Measurements from ENCODE around the gene PAX2.

PAX2 gene

DNA sequence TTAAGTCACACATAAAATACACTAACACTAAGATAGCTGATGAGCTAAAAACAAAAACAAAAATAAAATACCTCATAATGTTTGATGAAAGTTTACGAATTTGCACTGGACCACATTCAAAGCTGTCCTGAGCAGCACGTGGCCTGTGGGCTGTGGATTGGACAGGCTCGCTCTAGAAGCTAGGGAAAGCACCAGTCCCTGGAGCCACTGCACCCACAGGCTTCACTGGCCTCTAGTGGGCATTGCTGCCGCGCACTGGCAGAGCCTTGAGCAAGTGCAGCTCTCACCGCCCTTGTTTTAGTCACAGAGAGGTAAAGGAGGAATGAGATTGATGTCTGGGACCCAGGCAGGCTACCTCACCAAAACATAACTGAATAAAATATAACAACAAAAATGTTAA, 67.6 kb downstream of the PAX2 start (continued):
- no peak for TF ChIP-seq TOX (CRISPR knock-in tag; IDR thresholded peaks at IDR 0.05; ENCODE audit: borderline replicate concordance)
- TF ChIP-seq, protein P1, sequence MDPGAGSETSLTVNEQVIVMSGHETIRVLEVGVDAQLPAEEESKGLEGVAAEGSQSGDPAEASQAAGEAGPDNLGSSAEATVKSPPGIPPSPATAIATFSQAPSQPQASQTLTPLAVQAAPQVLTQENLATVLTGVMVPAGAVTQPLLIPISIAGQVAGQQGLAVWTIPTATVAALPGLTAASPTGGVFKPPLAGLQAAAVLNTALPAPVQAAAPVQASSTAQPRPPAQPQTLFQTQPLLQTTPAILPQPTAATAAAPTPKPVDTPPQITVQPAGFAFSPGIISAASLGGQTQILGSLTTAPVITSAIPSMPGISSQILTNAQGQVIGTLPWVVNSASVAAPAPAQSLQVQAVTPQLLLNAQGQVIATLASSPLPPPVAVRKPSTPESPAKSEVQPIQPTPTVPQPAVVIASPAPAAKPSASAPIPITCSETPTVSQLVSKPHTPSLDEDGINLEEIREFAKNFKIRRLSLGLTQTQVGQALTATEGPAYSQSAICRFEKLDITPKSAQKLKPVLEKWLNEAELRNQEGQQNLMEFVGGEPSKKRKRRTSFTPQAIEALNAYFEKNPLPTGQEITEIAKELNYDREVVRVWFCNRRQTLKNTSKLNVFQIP (CRISPR knock-in tag; IDR thresholded peaks at IDR 0.05; ENCODE audit: borderline replicate concordance, low read depth) = no peak
- TF ChIP-seq SNAI2 (CRISPR knock-in tag; IDR thresholded peaks at IDR 0.05) = no peak

DNA sequence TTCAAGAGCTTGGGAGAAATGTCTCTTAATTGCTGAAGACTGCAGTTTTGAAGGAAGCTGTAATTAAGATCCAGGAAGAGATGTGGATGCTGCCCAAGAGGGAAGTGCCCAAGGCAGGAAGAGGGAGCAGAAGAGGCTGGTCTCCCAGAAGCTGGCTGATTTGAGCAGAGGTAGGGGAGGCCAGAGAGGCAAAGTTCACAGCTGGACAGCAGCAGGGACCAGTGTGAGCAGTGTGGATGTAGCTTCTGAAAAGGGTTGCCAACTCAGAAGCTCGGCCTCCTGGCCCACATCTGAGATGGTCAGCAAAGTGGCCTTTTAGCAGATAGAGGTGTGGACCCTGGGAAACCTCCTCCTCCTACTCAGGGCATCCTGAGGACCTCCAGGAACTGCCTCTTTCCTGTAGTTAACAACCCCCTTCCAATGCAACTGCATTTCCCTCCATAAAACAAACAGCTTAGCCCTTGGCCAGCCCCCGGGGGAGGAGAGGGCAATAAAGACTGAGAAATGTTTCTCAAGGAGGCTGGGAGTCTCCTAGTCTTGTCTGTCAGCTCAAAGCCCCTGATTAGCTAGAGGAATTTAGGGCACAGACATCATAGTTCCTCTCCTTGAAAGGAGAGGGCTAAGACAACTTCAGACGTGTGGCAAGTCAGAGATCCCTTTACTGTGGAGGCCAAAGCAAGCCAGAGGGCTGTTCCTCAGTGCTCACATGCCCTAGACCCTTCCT, 69.5 kb downstream of the PAX2 start:
- ATAC-seq = no peak
- TF ChIP-seq PATZ1 (CRISPR knock-in tag; IDR thresholded peaks at IDR 0.05; ENCODE audit: borderline replicate concordance) (no peak), OSR1 (CRISPR knock-in tag; IDR thresholded peaks at IDR 0.05) (no peak)
- TF ChIP-seq, protein P1 (CRISPR knock-in tag; IDR thresholded peaks at IDR 0.05; ENCODE audit: borderline replicate concordance, low read depth) = no peak
- TF ChIP-seq, protein P2, sequence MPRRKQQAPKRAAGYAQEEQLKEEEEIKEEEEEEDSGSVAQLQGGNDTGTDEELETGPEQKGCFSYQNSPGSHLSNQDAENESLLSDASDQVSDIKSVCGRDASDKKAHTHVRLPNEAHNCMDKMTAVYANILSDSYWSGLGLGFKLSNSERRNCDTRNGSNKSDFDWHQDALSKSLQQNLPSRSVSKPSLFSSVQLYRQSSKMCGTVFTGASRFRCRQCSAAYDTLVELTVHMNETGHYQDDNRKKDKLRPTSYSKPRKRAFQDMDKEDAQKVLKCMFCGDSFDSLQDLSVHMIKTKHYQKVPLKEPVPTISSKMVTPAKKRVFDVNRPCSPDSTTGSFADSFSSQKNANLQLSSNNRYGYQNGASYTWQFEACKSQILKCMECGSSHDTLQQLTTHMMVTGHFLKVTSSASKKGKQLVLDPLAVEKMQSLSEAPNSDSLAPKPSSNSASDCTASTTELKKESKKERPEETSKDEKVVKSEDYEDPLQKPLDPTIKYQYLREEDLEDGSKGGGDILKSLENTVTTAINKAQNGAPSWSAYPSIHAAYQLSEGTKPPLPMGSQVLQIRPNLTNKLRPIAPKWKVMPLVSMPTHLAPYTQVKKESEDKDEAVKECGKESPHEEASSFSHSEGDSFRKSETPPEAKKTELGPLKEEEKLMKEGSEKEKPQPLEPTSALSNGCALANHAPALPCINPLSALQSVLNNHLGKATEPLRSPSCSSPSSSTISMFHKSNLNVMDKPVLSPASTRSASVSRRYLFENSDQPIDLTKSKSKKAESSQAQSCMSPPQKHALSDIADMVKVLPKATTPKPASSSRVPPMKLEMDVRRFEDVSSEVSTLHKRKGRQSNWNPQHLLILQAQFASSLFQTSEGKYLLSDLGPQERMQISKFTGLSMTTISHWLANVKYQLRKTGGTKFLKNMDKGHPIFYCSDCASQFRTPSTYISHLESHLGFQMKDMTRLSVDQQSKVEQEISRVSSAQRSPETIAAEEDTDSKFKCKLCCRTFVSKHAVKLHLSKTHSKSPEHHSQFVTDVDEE (CRISPR knock-in tag; IDR thresholded peaks at IDR 0.05) = no peak

DNA sequence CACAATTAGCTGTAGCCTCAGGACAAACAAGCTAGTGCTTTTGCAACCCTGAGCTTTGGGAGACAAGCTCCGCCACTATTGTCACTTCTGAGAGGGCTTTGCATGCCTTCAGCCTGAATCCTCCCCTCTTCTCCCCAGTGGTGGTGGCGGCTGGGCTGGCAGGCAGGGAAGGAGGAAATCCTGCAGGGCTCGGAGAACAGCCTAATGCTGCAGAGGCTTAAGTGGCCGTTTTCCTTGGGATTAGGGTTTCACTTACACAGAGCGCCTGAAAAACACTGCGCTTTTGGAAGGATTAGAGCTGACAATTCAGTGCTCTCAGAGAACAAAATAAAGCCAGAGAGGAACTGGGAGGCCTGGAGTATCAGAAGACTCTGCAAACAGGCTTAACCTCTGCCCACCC, 71.3 kb downstream of the PAX2 start:
- no peak for ATAC-seq
- no peak for TF ChIP-seq ARNTL (CRISPR knock-in tag; IDR thresholded peaks at IDR 0.05; ENCODE audit: borderline replicate concordance, low read depth)
- TF ChIP-seq, protein P2 (CRISPR knock-in tag; IDR thresholded peaks at IDR 0.05) = no peak
- no peak for TF ChIP-seq ZFP3 (CRISPR knock-in tag; IDR thresholded peaks at IDR 0.05)
- no peak for TF ChIP-seq ESRRG (CRISPR knock-in tag; IDR thresholded peaks at IDR 0.05)
- TF ChIP-seq, protein P3, sequence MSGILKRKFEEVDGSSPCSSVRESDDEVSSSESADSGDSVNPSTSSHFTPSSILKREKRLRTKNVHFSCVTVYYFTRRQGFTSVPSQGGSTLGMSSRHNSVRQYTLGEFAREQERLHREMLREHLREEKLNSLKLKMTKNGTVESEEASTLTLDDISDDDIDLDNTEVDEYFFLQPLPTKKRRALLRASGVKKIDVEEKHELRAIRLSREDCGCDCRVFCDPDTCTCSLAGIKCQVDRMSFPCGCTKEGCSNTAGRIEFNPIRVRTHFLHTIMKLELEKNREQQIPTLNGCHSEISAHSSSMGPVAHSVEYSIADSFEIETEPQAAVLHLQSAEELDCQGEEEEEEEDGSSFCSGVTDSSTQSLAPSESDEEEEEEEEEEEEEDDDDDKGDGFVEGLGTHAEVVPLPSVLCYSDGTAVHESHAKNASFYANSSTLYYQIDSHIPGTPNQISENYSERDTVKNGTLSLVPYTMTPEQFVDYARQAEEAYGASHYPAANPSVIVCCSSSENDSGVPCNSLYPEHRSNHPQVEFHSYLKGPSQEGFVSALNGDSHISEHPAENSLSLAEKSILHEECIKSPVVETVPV (CRISPR knock-in tag; IDR thresholded peaks at IDR 0.05) = no peak
- TF ChIP-seq SNAI2 (CRISPR knock-in tag; IDR thresholded peaks at IDR 0.05) = no peak
- no peak for TF ChIP-seq TCF4 (CRISPR knock-in tag; IDR thresholded peaks at IDR 0.05; ENCODE audit: borderline replicate concordance)

GRCh38 chr10:100817268-100817839, 72.0 kb downstream of the PAX2 start:
- ATAC-seq = no peak
- TF ChIP-seq ZNF565 (CRISPR knock-in tag; conservative IDR thresholded peaks at IDR 0.05; ENCODE audit: low read depth) (no peak), ISL1 (CRISPR knock-in tag; IDR thresholded peaks at IDR 0.05) (no peak), ESRRG (CRISPR knock-in tag; IDR thresholded peaks at IDR 0.05) (no peak), TOX (CRISPR knock-in tag; IDR thresholded peaks at IDR 0.05; ENCODE audit: borderline replicate concordance) (no peak), SNAI2 (CRISPR knock-in tag; IDR thresholded peaks at IDR 0.05) (no peak), OSR1 (CRISPR knock-in tag; IDR thresholded peaks at IDR 0.05) (no peak), BACH2 (CRISPR knock-in tag; IDR thresholded peaks at IDR 0.05; ENCODE audit: borderline replicate concordance) (no peak), GLIS3 (CRISPR knock-in tag; IDR thresholded peaks at IDR 0.05) (no peak), PATZ1 (CRISPR knock-in tag; IDR thresholded peaks at IDR 0.05; ENCODE audit: borderline replicate concordance) (no peak), CSDC2 (CRISPR knock-in tag; IDR thresholded peaks at IDR 0.05) (no peak)
- TF ChIP-seq, protein P1 (CRISPR knock-in tag; IDR thresholded peaks at IDR 0.05; ENCODE audit: borderline replicate concordance, low read depth) = no peak

Data from SK-N-SH treated with all-trans-retinoic acid at 6 μM for 48 hours (cell line).